Gastroesophageal sphincter (tissue), 4 donors: ENCODE measurements around the gene ANKRD13A. TPM values are rescaled to one million over a fixed set of nuclear protein-coding genes. Genes with fewer than 3 reads are reported as not detected.

ENCODE experiments used
- ATAC-seq: fragments of 150-250 bp; one replicate; pipeline ENCODE4 v1.9.1; 2016; ENCODE audit warnings: mild to moderate bottlenecking, moderate library complexity
- H3K27ac ChIP-seq, 4 donors: fragments of 200-600 bp; sonication (generic) in 3 of 4; 1 replicate in 3 of 4; 2 replicates in 1 of 4; pipeline ENCODE4 v1.5.1; 2016 to 2019
- H3K27me3 ChIP-seq: fragments of 200-600 bp; sonication (generic); one replicate; pipeline ENCODE4 v1.5.1; 2019
- H3K36me3 ChIP-seq, 2 donors: fragments of 200-600 bp; sonication (generic); one replicate each; pipeline ENCODE4 v1.5.1; 2019; ENCODE audit warnings: control low read depth in 1 of 2
- H3K4me1 ChIP-seq, 3 donors: fragments of 200-600 bp; sonication (generic); 1 replicate in 2 of 3; 2 replicates in 1 of 3; pipeline ENCODE4 v1.5.1; 2016 to 2019; ENCODE audit warnings: control low read depth in 2 of 3
- H3K4me3 ChIP-seq, 2 donors: fragments of 200-600 bp; sonication (generic); one replicate each; pipeline ENCODE4 v1.5.1; 2019; ENCODE audit warnings: mild to moderate bottlenecking in 1 of 2, moderate library complexity in 1 of 2
- H3K9me3 ChIP-seq, 3 donors: fragments of 200-600 bp; sonication (generic); one replicate each; pipeline ENCODE4 v1.5.1; 2017 to 2019; ENCODE audit warnings: control low read depth in 2 of 3
- EP300 ChIP-seq: sonication (generic); formaldehyde crosslinking; IDR thresholded peaks from one replicate; pipeline ENCODE4 v1.6.1; 2017; ENCODE audit warnings: antibody characterized with exemption, mild to moderate bottlenecking
- POLR2A ChIP-seq, 2 donors: fragments of 450-650 bp; IDR thresholded peaks; one replicate each; pipeline ENCODE4 v1.6.1; 2017; ENCODE audit warnings: antibody characterized with exemption in 2 of 2, mild to moderate bottlenecking in 2 of 2, moderate library complexity in 1 of 2
- POLR2AphosphoS5 ChIP-seq: sonication (generic); formaldehyde crosslinking; IDR thresholded peaks from one replicate; pipeline ENCODE4 v1.6.1; 2017; ENCODE audit warnings: antibody characterized with exemption
- WGBS, 2 donors: methylation state at CpG; one replicate each; pipeline ENCODE4 v1.1.5; 2018; ENCODE audit warnings: low coverage in 1 of 2; 5-methylcytosine and 5-hydroxymethylcytosine counted together
- total RNA-seq, 4 donors: library from RNA; depleted of rRNA; stranded (reverse); fragments of >200 nt; gene quantifications; one replicate each; pipeline ENCODE4 v1.1.0, GENCODE V29; 2016
- TF ChIP-seq, protein P1 (sequence below), 4 experiments: fragments of 200-600 bp in 2 of 4; fragments of 450-650 bp in 2 of 4; sonication (generic) in 1 of 4; IDR thresholded peaks; one replicate each; pipeline ENCODE4 v1.5.1; 2017 to 2019; ENCODE audit warnings: antibody characterized with exemption in 4 of 4, mild to moderate bottlenecking in 2 of 4, moderate library complexity in 2 of 4

The ANKRD13A gene
- total RNA-seq, 4 donors from 2014 or later = 141 to 182 (median 153) TPM

DNA sequence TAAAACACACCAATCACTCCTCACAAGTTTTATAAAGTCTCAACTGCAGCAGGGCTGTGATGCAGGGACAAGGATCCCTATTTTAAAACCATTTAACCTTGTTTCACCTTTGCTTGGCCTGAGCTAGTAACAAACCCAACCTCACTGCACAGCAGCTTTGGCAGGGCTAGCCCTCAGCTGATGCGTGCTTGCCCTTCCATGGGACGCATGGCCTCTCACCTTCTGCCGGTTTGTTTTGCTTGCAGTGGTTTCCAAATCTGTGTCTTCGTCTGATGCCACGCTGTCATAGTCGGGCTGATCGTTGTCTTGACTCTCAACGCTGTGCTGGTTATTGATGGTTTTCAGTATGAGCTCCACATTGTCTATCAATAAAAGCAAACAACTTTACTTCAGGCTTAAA is 46.4 kb upstream of the ANKRD13A start:
- no peaks in the 10 kb centered on the region for H3K27me3 ChIP-seq
- H3K36me3 ChIP-seq = peaks cover 0 to 88% of the 10 kb centered on the region in 2 donors
- H3K27ac ChIP-seq = peak overlapping the region in 3 of 4 donors; percentile 73 to 80 (median 75)
- peaks cover 12 to 57% (median 25%) of the 10 kb centered on the region in 3 donors for H3K4me1 ChIP-seq
- TF ChIP-seq, protein P1, sequence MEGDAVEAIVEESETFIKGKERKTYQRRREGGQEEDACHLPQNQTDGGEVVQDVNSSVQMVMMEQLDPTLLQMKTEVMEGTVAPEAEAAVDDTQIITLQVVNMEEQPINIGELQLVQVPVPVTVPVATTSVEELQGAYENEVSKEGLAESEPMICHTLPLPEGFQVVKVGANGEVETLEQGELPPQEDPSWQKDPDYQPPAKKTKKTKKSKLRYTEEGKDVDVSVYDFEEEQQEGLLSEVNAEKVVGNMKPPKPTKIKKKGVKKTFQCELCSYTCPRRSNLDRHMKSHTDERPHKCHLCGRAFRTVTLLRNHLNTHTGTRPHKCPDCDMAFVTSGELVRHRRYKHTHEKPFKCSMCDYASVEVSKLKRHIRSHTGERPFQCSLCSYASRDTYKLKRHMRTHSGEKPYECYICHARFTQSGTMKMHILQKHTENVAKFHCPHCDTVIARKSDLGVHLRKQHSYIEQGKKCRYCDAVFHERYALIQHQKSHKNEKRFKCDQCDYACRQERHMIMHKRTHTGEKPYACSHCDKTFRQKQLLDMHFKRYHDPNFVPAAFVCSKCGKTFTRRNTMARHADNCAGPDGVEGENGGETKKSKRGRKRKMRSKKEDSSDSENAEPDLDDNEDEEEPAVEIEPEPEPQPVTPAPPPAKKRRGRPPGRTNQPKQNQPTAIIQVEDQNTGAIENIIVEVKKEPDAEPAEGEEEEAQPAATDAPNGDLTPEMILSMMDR (IDR thresholded peaks at IDR 0.05) = no peak
- TF ChIP-seq POLR2A (IDR thresholded peaks at IDR 0.05) = no peak
- TF ChIP-seq EP300 = no peak
- no peak for TF ChIP-seq POLR2AphosphoS5
- H3K4me3 ChIP-seq = no peak overlapping the region
- no peaks in the 10 kb centered on the region for H3K9me3 ChIP-seq
- WGBS, 2 donors = 76 to 85% methylated on average over 2 to 6 of the region's 8 CpGs
- no peak for ATAC-seq

DNA sequence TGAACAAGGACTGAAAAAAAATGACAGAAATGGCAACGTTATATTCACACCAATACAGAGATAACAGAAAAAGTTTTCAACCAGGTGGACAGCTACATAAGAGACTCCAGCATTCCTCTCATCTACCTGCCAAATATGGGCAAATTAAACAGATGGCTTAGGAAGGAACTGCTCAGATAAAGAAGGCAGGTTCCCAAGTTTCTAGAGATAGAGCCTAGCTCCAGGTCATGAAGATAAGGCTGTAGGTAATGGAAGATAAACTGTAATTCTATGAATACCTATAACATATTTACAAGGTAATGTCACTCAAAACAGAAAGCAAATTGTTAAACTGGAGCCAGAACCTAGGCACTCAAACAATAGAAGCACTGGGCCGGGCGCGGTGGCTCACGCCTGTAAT is 45.6 kb upstream of the ANKRD13A start:
- Histone ChIP-seq H3K36me3 (peaks cover 0 to 92% of the 10 kb centered on the region in 2 donors), H3K4me3 (no peak overlapping the region), H3K27ac (peak overlapping the region in 2 of 4 donors; percentile 75 to 80), H3K4me1 (peaks cover 7 to 49% (median 17%) of the 10 kb centered on the region in 3 donors), H3K9me3 (no peaks in the 10 kb centered on the region), H3K27me3 (no peaks in the 10 kb centered on the region)
- TF ChIP-seq POLR2AphosphoS5 (no peak), EP300 (no peak), POLR2A (IDR thresholded peaks at IDR 0.05) (no peak)
- TF ChIP-seq, protein P1 (IDR thresholded peaks at IDR 0.05) = no peak
- ATAC-seq = no peak
- 71 to 75% methylated on average over 1 to 2 of the region's 5 CpGs for WGBS, 2 donors

DNA sequence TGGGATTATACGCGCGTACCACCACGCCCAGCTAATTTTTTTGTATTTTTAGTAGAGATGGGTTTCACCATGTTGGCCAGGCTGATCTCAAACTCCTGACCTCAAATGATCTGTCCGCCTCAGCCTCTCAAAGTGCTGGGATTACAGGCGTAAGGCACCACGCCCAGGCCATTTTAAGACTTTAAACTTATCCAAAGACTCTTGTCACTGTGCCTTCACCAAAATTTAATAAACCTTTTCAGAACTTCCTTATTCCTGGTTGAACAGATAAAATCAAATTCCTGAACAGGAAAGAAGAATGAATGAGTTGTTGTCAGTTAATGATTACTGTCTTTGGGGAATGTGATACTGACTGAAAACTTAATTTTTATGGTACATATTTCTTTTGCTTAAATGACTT is 40.9 kb upstream of the ANKRD13A start:
- no peak for ATAC-seq
- Histone ChIP-seq H3K36me3 (peaks cover 0 to 99% of the 10 kb centered on the region in 2 donors), H3K27me3 (no peaks in the 10 kb centered on the region), H3K4me3 (no peak overlapping the region), H3K4me1 (peaks cover 0 to 6% (median 0%) of the 10 kb centered on the region in 3 donors), H3K9me3 (no peaks in the 10 kb centered on the region), H3K27ac (no peak overlapping the region)
- 95 to 100% methylated on average over 3 to 6 of the region's 7 CpGs for WGBS, 2 donors
- TF ChIP-seq POLR2AphosphoS5 (no peak), EP300 (no peak), POLR2A (IDR thresholded peaks at IDR 0.05) (no peak)
- TF ChIP-seq, protein P1 (IDR thresholded peaks at IDR 0.05) = no peak

DNA sequence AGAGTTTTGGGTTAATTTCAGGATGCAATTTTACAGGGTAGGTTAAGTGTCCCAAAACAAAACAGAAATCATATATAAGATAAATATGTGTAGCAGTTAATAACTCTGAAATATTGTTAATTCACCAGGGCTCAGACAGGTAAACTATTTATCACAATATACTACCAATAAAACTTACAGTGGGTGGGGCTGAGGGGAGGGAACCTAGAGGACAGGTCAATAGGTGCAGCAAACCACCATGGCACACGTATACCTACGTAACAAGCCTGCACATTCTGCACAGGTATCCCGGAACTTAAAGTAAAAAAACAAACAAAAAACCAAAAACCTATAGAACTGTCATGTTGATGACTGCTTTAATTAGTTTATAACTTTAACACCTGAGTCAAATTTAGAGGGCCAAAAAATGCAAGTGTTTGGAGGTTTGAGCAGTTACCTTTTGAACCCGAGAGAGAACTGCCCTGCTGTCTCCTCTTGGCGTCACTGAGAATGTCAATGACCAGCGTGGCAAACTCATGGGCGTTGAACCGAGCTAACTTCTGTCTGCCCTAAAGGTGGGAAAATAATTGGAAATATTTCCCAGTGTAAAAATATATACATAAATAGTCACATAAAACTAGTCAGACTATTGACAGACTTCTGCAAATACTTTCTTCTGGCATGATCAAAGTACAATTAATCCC is 39.7 kb upstream of the ANKRD13A start:
- Histone ChIP-seq H3K27ac (no peak overlapping the region), H3K4me3 (no peak overlapping the region), H3K27me3 (no peaks in the 10 kb centered on the region), H3K9me3 (no peaks in the 10 kb centered on the region), H3K36me3 (peaks cover 0 to 98% of the 10 kb centered on the region in 2 donors), H3K4me1 (peaks cover 0 to 12% (median 0%) of the 10 kb centered on the region in 3 donors)
- 93 to 95% methylated on average over 7 to 8 of the region's 8 CpGs for WGBS, 2 donors
- TF ChIP-seq POLR2AphosphoS5 (no peak), POLR2A (IDR thresholded peaks at IDR 0.05) (no peak), EP300 (no peak)
- TF ChIP-seq, protein P1 (IDR thresholded peaks at IDR 0.05) = no peak
- no peak for ATAC-seq

- Histone ChIP-seq H3K27ac (peak overlapping the region in 1 of 4 donors; percentile 19), H3K4me1 (peaks cover 0 to 12% (median 0%) of the 10 kb centered on the region in 3 donors), H3K36me3 (peaks cover 0 to 98% of the 10 kb centered on the region in 2 donors), H3K27me3 (no peaks in the 10 kb centered on the region), H3K9me3 (no peaks in the 10 kb centered on the region), H3K4me3 (no peak overlapping the region)
- TF ChIP-seq, protein P1 (IDR thresholded peaks at IDR 0.05) = no peak
- TF ChIP-seq EP300 (no peak), POLR2A (IDR thresholded peaks at IDR 0.05) (no peak), POLR2AphosphoS5 (no peak)
- ATAC-seq = no peak
- WGBS, 2 donors = 68 to 84% methylated on average over 9 to 12 of the region's 14 CpGs
These were observed 38.0 kb upstream of the ANKRD13A start for GRCh38 chr12:109961201-109961600.
